ENCODE measurements around the gene RAPGEF2.
"Not testable (repeated sequence)": the region's sequence is repeated elsewhere in the genome, so short reads cannot be mapped to it uniquely, and the experiment has no call there.

RAPGEF2 gene

DNA sequence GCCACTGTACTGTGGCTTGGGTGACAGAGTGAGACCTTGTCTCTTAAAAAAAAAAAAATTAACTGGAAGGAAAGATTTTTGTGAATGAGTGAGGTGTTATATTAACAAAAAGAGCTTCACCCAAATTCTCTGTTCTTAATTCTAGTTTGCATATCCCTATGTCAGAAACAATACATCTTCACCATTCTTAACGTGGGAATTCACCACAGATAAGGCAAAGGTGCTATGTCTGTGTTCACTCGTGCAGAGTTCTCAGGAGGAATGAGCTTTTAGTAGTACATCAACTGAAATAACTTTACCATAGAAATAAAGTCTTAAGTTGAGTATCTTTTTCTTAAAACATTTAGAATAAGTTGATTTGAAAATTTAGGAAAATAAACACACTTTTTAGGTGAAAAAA is 135.1 kb downstream of the RAPGEF2 start:
- no peak for DNase-seq (ENCODE audit: low read depth in 2 of 3, low spot score in 1 of 3)

- DNase-seq (ENCODE audit: low read depth in 2 of 3, low spot score in 1 of 3) = no peak
These were observed 135.8 kb downstream of the RAPGEF2 start for GRCh38 chr4:159238631-159239030.

DNA sequence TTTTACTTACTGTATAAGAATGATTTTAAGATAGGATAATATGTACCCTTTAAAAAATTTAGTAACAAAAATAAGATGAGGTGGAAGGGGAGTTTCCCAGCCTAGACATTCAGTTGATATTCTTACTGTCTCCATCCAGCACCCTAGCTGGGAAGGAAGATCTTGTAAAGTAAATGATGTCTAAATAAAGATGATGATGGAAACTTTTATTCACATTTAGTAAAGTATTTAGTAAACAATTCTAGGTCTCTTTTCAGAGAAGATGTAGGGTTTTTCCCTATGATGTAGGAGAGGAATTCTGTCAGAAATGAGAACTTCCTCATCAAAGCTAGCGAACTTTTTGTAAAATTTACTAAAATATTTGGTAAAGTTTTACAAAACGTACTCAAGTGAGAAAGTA is 136.8 kb downstream of the RAPGEF2 start:
- no peak for DNase-seq (ENCODE audit: low read depth in 2 of 3, low spot score in 1 of 3)

GRCh38 chr4:159240046-159240445 is 137.2 kb downstream of the RAPGEF2 start:
- DNase-seq (ENCODE audit: low read depth in 2 of 3, low spot score in 1 of 3) = no peak

DNA sequence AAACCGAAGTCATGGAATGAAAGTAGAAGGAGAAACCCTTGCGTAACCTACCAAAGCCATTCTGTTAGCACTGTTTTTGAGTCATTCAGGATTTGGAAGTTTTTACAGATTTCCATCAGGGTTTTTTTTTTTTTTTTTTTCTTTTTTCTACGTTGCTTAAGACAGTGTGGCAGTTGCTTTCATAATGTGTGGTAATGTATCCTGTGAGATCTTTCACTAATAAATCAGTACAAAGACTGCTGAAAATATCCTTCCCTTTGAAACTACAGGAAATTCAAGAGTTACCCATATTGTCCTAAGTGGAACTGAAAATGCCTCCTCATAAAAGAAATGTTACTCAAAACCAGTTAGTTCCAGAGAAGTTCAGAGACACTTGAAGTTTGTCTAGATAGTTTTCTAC is 137.8 kb downstream of the RAPGEF2 start:
- no peak for DNase-seq (ENCODE audit: low read depth in 2 of 3, low spot score in 1 of 3)

DNA sequence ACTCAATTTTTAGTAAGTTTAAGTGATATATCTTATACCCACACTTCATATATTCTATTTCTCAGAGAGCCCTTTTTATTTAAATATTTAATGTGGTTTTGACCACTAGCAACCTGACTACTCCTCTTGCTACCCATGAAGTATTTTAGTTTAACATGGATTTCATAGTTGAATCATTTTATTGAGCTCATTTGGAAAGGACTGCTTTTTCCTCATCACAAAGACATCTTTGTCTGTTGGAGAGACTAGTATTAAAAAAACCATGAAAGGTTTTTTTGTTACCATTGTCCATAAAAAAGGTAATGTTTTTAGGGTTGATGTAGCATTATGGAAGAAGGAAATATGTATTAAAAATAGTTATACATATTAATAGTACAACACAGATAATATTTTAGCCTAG is 139.5 kb downstream of the RAPGEF2 start:
- no peak for DNase-seq (ENCODE audit: low read depth in 2 of 3, low spot score in 1 of 3)

- no peak for DNase-seq (ENCODE audit: low read depth in 2 of 3, low spot score in 1 of 3)
These were observed 145.7 kb downstream of the RAPGEF2 start for GRCh38 chr4:159248384-159249178.

DNA sequence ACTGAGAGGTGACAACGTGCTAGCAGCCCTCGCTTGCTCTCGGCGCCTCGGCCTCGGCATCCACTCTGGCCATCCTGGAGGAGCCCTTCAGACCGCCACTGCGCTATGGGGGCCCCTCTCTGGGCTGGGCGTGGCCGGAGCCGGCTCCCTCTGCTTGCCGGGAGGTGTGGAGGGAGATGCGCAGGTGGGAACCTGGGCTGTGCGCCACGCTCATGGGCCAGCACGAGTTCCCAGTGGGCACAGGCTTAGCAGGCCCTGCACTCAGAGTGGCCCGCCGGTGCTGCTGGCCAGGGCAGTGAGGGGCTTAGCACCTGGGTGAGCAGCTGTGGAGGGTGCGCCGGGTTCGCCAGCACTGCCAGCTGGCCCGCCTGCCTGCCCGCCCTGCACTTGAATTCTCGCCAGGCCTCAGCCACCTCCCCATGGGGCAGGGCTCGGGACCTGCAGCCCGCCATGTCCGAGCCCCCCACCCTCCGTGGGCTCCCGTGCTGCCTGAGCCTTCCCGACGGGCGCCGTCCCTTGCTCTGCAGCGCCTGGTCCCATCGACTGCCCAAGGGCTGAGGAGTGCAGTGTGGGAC is 148.0 kb downstream of the RAPGEF2 start:
- no peak for DNase-seq (ENCODE audit: low read depth in 2 of 3, low spot score in 1 of 3)

DNA sequence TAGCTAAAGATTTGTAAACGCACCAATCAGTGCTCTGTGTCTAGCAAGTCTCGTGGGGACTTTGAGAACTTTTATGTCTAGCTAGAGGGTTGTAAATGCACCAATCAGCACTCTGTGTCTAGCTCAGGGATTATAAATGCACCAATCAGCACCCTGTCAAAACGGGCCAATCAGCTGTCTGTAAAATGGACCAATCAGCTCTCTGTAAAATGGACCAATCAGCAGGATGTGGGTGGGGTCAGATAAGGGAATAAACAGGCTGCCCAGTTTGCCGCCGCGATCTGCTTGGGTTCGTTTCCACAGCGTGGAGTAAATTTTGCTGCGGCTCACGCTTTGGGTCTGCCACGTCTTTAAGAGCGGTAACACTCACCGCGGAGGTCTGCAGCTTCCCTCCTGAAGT is 148.7 kb downstream of the RAPGEF2 start:
- DNase-seq (ENCODE audit: low read depth in 2 of 3, low spot score in 1 of 3) = not testable (repeated sequence)

DNA sequence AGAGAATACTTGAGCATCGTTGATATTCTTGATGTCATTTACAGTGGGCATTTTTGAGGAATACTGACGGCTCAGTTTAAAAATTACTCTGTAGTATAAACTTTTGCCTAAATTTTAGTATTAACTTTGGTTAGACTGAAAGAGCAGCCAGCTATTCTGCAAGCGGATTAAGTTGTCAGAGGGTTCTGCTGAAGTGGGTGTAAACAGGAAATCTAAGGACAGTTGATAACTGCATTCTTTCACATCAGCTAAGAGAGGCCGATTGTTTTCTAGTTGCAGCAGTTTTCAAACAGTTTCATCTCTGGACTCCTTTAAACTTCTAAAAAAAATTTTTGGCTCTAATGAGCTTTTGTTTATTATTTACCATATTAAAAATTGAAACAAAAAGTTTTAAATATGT is 149.6 kb downstream of the RAPGEF2 start:
- no peak for DNase-seq (ENCODE audit: low read depth in 2 of 3, low spot score in 1 of 3)

DNA sequence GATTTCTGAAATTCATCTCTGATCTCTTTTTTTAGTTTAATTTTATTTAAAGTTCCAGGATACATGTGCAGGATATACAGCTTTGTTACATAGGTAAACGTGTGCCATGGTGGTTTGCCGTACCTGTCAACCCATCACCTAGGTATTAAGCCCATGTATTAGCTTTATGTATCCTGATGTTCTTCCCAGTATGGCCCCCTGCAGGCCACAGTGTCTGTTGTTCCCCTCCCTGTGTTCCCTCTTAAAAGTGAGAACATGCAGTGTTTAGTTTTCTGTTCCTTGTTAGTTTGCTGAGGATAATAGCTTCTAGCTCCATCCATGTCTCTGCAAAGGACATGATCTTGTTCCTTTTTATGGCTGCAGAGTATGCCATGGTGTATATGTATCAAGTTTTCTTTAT is 153.2 kb downstream of the RAPGEF2 start:
- DNase-seq (ENCODE audit: low read depth in 2 of 3, low spot score in 1 of 3) = no peak

- no peak for DNase-seq (ENCODE audit: low read depth in 2 of 3, low spot score in 1 of 3)
These were observed 156.1 kb downstream of the RAPGEF2 start for GRCh38 chr4:159258889-159259560.

- no peak for DNase-seq (ENCODE audit: low read depth in 2 of 3, low spot score in 1 of 3)
These were observed 161.2 kb downstream of the RAPGEF2 start for GRCh38 chr4:159264057-159264456.

DNA sequence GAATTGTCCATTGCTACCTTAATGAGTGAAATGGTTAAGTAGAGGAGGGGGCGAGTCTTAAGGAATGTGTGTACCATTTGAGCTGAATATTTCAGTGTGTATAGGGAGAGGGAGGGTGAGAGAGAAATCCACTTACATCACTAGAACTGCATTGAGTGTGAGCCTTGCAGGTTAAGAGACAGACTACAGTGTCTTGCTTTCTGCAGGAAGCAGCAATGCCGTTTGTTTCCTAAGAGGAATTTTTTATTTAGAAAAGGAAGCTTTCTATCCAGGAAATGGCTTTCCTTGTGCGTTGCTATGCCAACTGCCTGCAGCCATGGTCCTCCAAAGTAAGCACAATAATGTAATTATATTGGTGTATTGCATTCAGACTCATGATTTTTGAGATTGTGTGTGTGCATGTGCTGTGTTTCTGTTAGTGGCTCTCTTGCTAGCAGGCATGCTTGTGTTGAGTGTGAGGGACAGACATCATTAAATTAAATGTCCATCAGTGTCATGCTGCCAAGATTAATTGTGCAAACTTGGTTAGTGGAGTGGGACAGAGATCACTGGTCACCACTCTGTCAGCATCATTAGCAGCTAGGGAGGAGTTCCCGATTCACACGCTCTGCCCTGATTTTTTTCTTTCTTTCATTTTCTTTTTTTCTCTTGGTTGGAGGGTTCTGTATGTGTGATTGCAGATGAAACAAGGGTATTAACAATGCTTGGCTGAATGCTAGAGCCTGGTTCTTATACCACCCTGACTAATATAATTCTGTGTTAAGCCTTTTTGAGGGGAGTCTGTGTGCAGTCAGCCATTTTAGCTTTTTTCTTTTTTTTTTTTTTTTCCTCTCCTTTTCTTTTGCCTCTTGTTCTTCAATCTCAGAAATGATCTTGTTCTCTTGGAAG is 164.3 kb downstream of the RAPGEF2 start:
- no peak for DNase-seq (ENCODE audit: low read depth in 2 of 3, low spot score in 1 of 3)

GRCh38 chr4:159267869-159268285 is 165.0 kb downstream of the RAPGEF2 start:
- no peak for DNase-seq (ENCODE audit: low read depth in 2 of 3, low spot score in 1 of 3)

GRCh38 chr4:159268607-159269006 is 165.7 kb downstream of the RAPGEF2 start:
- DNase-seq (ENCODE audit: low read depth in 2 of 3, low spot score in 1 of 3) = no peak

DNA sequence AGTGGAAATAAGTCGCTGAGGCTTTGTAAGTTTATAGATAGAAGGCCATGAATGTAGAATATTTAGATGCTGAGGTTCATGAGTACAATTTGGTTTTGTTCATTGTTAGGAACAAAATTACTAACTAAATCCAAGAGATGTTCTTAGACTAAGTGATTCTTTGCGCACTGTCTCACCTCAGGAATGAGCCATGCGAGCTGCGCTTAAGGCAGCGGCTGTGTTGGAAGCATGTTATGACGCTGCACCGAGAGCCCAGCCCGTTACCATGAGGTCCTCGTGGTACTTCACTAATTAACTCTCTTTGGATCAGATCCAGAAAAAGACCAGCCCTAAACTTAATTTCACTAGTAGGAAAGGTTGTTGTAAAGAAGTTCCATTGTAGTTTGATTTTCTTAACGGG is 166.2 kb downstream of the RAPGEF2 start:
- no peak for DNase-seq (ENCODE audit: low read depth in 2 of 3, low spot score in 1 of 3)

- DNase-seq (ENCODE audit: low read depth in 2 of 3, low spot score in 1 of 3) = no peak
These were observed 167.1 kb downstream of the RAPGEF2 start for GRCh38 chr4:159269956-159270355.

DNA sequence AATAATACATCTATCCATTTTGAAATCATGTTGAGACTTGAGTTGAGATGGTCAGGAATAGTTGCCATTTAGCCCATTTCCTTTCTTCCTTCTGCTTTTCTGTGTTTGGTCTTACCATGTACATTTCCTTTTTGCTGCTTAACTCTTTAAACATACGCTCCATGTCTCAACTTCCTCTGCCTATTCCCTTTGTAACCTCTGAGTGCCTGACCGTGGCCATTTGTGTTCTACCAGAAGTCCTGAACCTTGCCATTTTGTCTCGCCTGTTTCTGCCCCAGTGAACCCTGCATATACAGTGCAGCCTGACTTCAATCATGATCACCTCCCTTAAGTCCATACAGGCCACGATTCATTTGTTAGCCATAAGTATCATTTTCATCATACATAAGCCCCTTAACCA is 169.0 kb downstream of the RAPGEF2 start:
- no peak for DNase-seq (ENCODE audit: low read depth in 2 of 3, low spot score in 1 of 3)

- no peak for DNase-seq (ENCODE audit: low read depth in 2 of 3, low spot score in 1 of 3)
These were observed 169.6 kb downstream of the RAPGEF2 start for GRCh38 chr4:159272273-159273140.

GRCh38 chr4:159273141-159273438 is 170.2 kb downstream of the RAPGEF2 start:
- no peak for DNase-seq (ENCODE audit: low read depth in 2 of 3, low spot score in 1 of 3)

Measured in stimulated activated CD4-positive, alpha-beta T cell treated with anti-CD3 and anti-CD28 coated beads, Interleukin-12 subunit alpha, Interleukin-12 subunit beta, amount 100 ng/mL, for 48 hours (primary cell).